ENCODE results near the gene TMTC2.

- TF ChIP-seq ZNF184 (tag by site-specific recombination; IDR thresholded peaks at IDR 0.05) (no peak), SETDB1 (IDR thresholded peaks at IDR 0.05; ENCODE audit: insufficient read length, low read length) (no peak), CTCF (tag by site-specific recombination; IDR thresholded peaks at IDR 0.05) (no peak), ZNF121 (tag by site-specific recombination; IDR thresholded peaks at IDR 0.05) (no peak), PRDM6 (tag by site-specific recombination; IDR thresholded peaks at IDR 0.05) (no peak), ATF2 (tag by site-specific recombination; IDR thresholded peaks at IDR 0.05; ENCODE audit: low read depth) (no peak), KLF7 (tag by site-specific recombination; IDR thresholded peaks at IDR 0.05; ENCODE audit: borderline replicate concordance) (no peak), ZNF555 (tag by site-specific recombination; conservative IDR thresholded peaks at IDR 0.05) (no peak), ZNF488 (tag by site-specific recombination; IDR thresholded peaks at IDR 0.05) (no peak), ZFHX2 (tag by site-specific recombination; conservative IDR thresholded peaks at IDR 0.05) (no peak), ZNF596 (tag by site-specific recombination; IDR thresholded peaks at IDR 0.05) (no peak), YY1 (tag by site-specific recombination; IDR thresholded peaks at IDR 0.05) (no peak), REST (tag by site-specific recombination; IDR thresholded peaks at IDR 0.05) (no peak)
These were observed 19.9 kb upstream of the TMTC2 start for GRCh38 chr12:82666830-82667229.
